ENCODE results near the gene TLR1.

TLR1 gene

GRCh38 chr4:38800961-38801450 lies 3.6 kb downstream of the TLR1 start:
- peaks cover 13% of the 10 kb centered on the region for H3K79me2 ChIP-seq (ENCODE audit: low read length)

GRCh38 chr4:38800366-38800765 lies 4.2 kb downstream of the TLR1 start:
- peaks cover 39% of the 10 kb centered on the region for H3K9me3 ChIP-seq (ENCODE audit: insufficient read depth, low read length)
- no peak overlapping the region for H2AFZ ChIP-seq (ENCODE audit: low read depth, low read length)
- no peaks in the 10 kb centered on the region for H3K27me3 ChIP-seq (ENCODE audit: low read depth, low read length)
- H3K27ac ChIP-seq (ENCODE audit: low read length): no peak overlapping the region
- H3K4me3 ChIP-seq (ENCODE audit: low read length): no peak overlapping the region
- H3K9ac ChIP-seq (ENCODE audit: low read length): no peak overlapping the region
- H3K4me1 ChIP-seq (ENCODE audit: low read length): peaks cover 28% of the 10 kb centered on the region
- TF ChIP-seq EZH2phosphoT487 (IDR thresholded peaks at IDR 0.05; ENCODE audit: low read depth) (no peak), CTCF (IDR thresholded peaks at IDR 0.05; ENCODE audit: low read depth, low read length) (no peak)
- peaks cover 13% of the 10 kb centered on the region for H3K79me2 ChIP-seq (ENCODE audit: low read length)
- H4K20me1 ChIP-seq (ENCODE audit: insufficient read depth, low read length): no peaks in the 10 kb centered on the region
- no peak overlapping the region for H3K4me2 ChIP-seq (ENCODE audit: low read length)
- H3K36me3 ChIP-seq (replicated peaks; ENCODE audit: low read depth, low read length): peaks cover 72% of the 10 kb centered on the region

More at GRCh38 chr4:38800961-38801450, 3.6 kb downstream of the TLR1 start:
- no peak overlapping the region for H3K4me2 ChIP-seq (ENCODE audit: low read length)
- no peak overlapping the region for H2AFZ ChIP-seq (ENCODE audit: low read depth, low read length)
- no peaks in the 10 kb centered on the region for H4K20me1 ChIP-seq (ENCODE audit: insufficient read depth, low read length)
- no peak overlapping the region for H3K27ac ChIP-seq (ENCODE audit: low read length)
- H3K9me3 ChIP-seq (ENCODE audit: insufficient read depth, low read length): peaks cover 36% of the 10 kb centered on the region
- peaks cover 32% of the 10 kb centered on the region for H3K4me1 ChIP-seq (ENCODE audit: low read length)
- no peak for TF ChIP-seq CTCF (IDR thresholded peaks at IDR 0.05; ENCODE audit: low read depth, low read length)
- TF ChIP-seq EZH2phosphoT487 (IDR thresholded peaks at IDR 0.05; ENCODE audit: low read depth): no peak
- H3K4me3 ChIP-seq (ENCODE audit: low read length): no peak overlapping the region
- no peak overlapping the region for H3K9ac ChIP-seq (ENCODE audit: low read length)
- H3K27me3 ChIP-seq (ENCODE audit: low read depth, low read length): no peaks in the 10 kb centered on the region
- H3K36me3 ChIP-seq (replicated peaks; ENCODE audit: low read depth, low read length): peaks cover 66% of the 10 kb centered on the region

- Histone ChIP-seq H3K36me3 (replicated peaks; ENCODE audit: low read depth, low read length) (peaks cover 66% of the 10 kb centered on the region), H3K79me2 (ENCODE audit: low read length) (no peaks in the 10 kb centered on the region), H3K4me2 (ENCODE audit: low read length) (no peak overlapping the region), H3K27me3 (ENCODE audit: low read depth, low read length) (no peaks in the 10 kb centered on the region), H3K27ac (ENCODE audit: low read length) (no peak overlapping the region), H2AFZ (ENCODE audit: low read depth, low read length) (no peak overlapping the region), H3K9ac (ENCODE audit: low read length) (no peak overlapping the region), H3K4me1 (ENCODE audit: low read length) (peaks cover 11% of the 10 kb centered on the region), H4K20me1 (ENCODE audit: insufficient read depth, low read length) (no peaks in the 10 kb centered on the region), H3K4me3 (ENCODE audit: low read length) (no peak overlapping the region), H3K9me3 (ENCODE audit: insufficient read depth, low read length) (peaks cover 18% of the 10 kb centered on the region)
- TF ChIP-seq EZH2phosphoT487 (IDR thresholded peaks at IDR 0.05; ENCODE audit: low read depth) (no peak), CTCF (IDR thresholded peaks at IDR 0.05; ENCODE audit: low read depth, low read length) (no peak)
Observed at GRCh38 chr4:38795087-38795486, 9.5 kb downstream of the TLR1 start.

- H3K9me3 ChIP-seq (ENCODE audit: insufficient read depth, low read length): peaks cover 25% of the 10 kb centered on the region
Observed at GRCh38 chr4:38794051-38794450, 10.5 kb downstream of the TLR1 start.

More at GRCh38 chr4:38794051-38794450, 10.5 kb downstream of the TLR1 start:
- no peaks in the 10 kb centered on the region for H3K79me2 ChIP-seq (ENCODE audit: low read length)
- no peak overlapping the region for H3K4me2 ChIP-seq (ENCODE audit: low read length)
- peaks cover 64% of the 10 kb centered on the region for H3K36me3 ChIP-seq (replicated peaks; ENCODE audit: low read depth, low read length)
- no peaks in the 10 kb centered on the region for H3K27me3 ChIP-seq (ENCODE audit: low read depth, low read length)
- peaks cover 11% of the 10 kb centered on the region for H3K4me1 ChIP-seq (ENCODE audit: low read length)
- no peak overlapping the region for H2AFZ ChIP-seq (ENCODE audit: low read depth, low read length)
- H3K27ac ChIP-seq (ENCODE audit: low read length): no peak overlapping the region
- H4K20me1 ChIP-seq (ENCODE audit: insufficient read depth, low read length): no peaks in the 10 kb centered on the region
- TF ChIP-seq EZH2phosphoT487 (IDR thresholded peaks at IDR 0.05; ENCODE audit: low read depth): no peak
- no peak for TF ChIP-seq CTCF (IDR thresholded peaks at IDR 0.05; ENCODE audit: low read depth, low read length)
- no peak overlapping the region for H3K4me3 ChIP-seq (ENCODE audit: low read length)
- no peak overlapping the region for H3K9ac ChIP-seq (ENCODE audit: low read length)
